H1 (cell line): ENCODE measurements around the gene HLF. TPM values are rescaled to one million over a fixed set of nuclear protein-coding genes. Genes with fewer than 3 reads are reported as not detected.

Experiments
- CBX5 ChIP-seq: fragments of 300-800, 300-1000 bp; sonication (generic); IDR thresholded peaks from 2 replicates; pipeline ENCODE4 v1.7.1; 2016; ENCODE audit warnings: antibody characterized with exemption, low read length, low read depth
- CBX8 ChIP-seq: fragments of 300-800, 300-1000 bp; sonication (generic); IDR thresholded peaks from 2 replicates; pipeline ENCODE4 v1.7.1; 2016; ENCODE audit warnings: low read depth, low read length, borderline replicate concordance
- polyA plus RNA-seq, 7 experiments: library from polyadenylated mRNA; depleted of rRNA in 3 of 7; stranded (reverse) in 5 of 7; unstranded in 2 of 7; fragments of >200 nt in 5 of 7; fragments of 200-250 nt in 2 of 7; gene quantifications; 1 replicate in 5 of 7; 2 replicates in 1 of 7; 4 replicates in 1 of 7; pipeline versions ENCODE4 v1.2.1 to v1.2.3, GENCODE V29; 2011 to 2013; ENCODE audit warnings: missing spikeins in 2 of 7, mixed read lengths in 2 of 7
- total RNA-seq: library from RNA; stranded (reverse); fragmentation: NEBNext Ultra II Directional; extraction: Animal tissue kit (Norgen Biotek cat#: 25700); gene quantifications from 2 replicates; pipeline ENCODE4 v1.2.1, GENCODE V29; 2021

Gene HLF
- total and polyA plus RNA-seq, 2 of the 8 experiments (the other 6 are each of a cell fraction or from before 2014, with no cell fraction given), result 0.39 to 0.60 TPM

- TF ChIP-seq CBX8 (no peak), CBX5 (no peak)
Measured at GRCh38 chr17:55215711-55216110, 49.0 kb upstream of the HLF start (continued).
